Measurements from ENCODE around the gene SLC25A47.
"Not testable (repeated sequence)": the region's sequence is repeated elsewhere in the genome, so short reads cannot be mapped to it uniquely, and the experiment has no call there.

SLC25A47 gene, protein sequence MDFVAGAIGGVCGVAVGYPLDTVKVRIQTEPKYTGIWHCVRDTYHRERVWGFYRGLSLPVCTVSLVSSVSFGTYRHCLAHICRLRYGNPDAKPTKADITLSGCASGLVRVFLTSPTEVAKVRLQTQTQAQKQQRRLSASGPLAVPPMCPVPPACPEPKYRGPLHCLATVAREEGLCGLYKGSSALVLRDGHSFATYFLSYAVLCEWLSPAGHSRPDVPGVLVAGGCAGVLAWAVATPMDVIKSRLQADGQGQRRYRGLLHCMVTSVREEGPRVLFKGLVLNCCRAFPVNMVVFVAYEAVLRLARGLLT

DNA sequence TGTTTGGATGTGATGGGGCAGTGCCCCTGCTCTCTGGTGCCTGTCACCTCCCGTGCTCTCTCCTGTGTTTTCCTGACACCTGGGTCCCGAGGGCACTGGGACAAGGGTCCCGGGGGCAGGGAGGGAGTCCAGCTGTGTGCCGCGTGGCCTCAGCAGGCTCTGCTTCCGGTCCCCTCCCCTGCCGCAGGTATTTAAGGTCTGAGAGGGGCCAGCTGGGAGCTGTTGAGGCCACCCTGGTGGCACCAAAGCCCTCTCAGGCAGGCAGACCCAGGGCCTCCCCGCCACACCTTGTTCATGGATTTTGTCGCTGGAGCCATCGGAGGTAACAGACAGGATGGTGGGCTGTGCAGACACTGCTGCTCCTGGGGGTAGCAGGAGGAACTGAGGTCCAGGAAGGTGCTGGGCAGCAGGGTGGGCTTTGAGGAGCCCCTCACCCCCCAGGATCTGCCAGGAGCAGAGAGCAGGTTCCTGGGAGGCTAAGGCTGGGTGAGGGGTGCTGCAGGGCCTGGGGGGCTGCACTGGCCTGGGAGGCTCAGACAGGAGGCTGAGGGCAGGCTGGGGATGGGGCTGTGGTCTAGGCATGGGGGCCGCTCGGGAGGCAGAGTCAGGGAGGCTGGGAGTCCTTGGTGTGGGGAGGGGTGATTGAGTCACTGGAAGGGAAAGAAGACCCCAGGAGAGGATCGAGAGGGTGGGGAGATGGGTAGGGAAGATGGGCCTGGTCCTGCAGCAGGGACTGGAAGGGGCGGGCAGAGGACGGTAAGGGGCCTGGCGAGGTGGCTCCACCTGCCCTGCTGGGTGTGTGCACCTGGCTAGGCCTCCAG, at the start of gene SLC25A47:
Gene SLC25A47 (plus strand): TSS at position 219 of the 821 bp plus-strand sequence. CDS start 76 bp downstream, at position 295.
- no peak for DNase-seq

DNA sequence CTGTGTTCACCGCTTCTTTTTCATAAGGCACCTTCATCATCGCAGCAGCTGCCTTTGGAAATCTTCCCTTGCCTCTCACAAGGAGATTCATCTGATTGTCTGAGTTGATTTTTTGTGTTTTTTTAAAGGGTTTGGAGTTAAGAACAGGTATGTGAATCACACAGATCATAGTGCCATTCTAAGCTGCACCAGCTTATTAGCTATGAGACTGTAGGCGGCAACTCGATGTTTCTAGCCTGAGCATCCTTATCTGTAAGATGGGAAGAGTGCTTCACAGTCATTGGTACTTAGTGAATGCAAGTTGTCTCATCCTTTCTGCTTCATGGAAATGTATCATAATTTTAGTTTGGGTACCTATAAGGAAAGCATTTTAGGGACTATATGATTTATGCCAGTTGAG, 48.9 kb upstream of the SLC25A47 start:
- no peak for DNase-seq

DNA sequence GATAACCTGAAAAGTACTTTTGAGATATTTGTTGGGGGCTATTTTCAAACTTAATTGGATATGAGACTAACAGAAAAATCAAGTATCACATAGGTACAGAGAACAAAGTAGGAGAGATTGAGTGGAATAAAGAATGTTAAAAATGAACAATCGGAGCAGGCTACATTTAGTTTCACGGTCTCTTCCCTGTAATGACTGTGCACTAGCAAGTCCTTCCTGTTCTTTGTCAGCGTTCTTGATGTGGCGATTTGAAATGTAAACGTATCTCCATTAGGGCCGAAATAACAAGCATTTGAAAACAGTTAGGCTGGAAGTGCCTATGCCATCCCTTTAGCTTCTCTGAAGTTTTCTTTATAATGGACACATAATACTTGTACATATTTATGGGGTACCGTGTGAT, 47.9 kb upstream of the SLC25A47 start:
- no peak for DNase-seq

DNA sequence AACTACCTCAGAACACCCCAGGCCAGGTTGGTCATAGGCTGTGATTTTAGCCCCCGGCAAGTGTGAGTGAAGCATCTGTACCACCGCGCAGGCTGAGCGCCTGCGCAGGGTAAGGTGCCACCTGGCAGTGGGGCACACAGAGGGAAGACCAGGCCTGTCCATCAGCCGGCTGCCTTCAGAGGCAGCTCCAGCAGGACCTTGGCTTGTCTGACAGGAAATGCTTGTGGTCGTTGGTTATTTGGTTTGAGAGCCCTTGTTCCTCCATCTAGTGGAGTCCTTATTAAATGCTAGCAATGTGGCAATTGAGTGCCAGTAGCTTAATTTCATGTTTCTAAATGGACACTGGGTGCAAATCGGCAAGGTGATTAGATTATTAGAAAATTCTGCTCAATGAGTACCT, 44.4 kb upstream of the SLC25A47 start:
- DNase-seq = peak; percentile 65

DNA sequence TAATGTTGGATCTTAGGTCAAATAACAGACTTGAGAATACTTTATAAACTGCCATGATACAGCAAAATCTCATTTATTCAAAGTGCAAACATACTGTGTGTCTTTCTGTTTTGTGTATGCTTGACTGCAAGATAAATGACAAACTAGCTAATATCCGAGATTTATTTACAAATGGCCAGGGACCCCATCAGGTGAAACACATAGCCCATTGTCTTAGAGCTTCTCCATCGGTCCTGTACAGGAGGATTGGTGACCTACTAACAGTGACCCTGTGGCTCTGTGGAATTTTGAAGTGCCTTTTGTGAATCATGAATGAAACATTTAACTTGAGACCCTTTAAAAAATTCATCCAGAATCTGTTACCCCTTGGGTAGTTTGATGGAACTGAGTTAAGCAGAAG, 44.0 kb upstream of the SLC25A47 start:
- DNase-seq = no peak

DNA sequence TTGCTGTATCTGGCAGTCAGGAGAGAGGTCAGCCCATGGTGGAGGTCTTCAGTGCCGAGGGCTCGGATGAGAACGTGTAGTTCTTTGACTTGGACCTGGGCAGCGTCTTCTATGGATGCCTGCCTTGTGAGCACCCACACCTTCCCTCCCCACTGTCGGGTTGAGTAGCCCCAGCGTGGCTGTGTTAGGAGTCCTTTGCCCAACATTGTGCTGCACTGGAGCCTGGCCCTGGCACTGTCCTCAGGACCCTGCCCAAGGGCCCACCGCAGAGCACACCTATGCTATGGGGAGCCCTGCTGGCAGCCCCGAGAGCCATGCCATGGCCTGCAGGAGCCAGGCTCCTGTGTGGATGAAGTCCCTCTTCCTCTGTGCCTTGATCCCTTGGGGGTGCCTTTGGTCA, 43.6 kb upstream of the SLC25A47 start:
- DNase-seq = no peak

DNA sequence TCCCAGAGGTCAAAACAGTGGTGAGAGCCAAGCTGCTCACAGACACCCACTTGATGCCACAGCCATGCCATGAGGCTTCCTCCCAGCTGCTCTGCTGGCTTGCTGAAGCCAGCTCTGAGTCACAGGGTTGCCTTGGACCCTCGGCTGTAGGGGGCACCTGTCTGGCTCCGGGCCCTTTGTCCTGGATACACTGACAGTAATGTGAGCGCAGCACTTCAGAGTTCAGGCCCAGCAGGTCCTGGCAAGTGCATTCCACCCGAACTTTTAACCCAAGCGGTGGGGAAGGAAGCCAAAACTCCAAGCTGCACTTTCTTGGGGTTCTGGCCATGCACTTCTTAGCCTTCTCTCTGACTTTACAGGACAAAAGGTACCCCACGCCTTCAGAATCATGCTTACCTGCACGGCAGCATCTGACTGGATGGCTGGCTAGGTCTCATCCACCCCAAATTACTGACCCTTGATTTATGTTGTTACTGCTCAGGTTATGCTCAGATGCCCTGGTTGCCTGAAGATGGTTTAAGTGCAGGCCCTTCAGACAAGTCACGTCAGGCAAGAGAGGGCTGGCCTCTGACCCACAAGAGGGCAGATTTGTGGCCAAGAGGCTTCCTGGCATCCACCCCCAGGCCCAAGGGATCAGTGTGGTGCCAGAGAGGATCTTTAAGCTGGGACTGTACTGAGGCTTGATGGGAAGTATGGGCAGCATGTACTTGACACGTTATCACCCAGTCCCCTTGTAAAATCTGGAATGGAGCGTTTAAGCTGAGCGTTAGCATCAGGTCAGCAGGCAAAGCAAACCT, 41.7 kb upstream of the SLC25A47 start:
- DNase-seq = no peak

DNA sequence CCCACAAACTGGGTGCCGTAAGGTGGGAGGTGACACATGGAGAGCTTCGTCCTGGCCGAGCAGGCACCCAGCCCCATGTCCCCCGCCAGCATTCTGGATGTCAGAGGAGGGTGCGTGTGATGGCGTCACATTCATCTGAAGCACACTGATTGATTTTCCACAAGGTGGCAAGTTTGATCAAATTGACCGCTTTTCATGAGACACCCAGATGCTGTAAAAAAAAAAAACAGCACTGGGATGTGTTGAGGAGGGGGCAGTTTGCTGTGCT, 41.1 kb upstream of the SLC25A47 start:
- no peak for DNase-seq

DNA sequence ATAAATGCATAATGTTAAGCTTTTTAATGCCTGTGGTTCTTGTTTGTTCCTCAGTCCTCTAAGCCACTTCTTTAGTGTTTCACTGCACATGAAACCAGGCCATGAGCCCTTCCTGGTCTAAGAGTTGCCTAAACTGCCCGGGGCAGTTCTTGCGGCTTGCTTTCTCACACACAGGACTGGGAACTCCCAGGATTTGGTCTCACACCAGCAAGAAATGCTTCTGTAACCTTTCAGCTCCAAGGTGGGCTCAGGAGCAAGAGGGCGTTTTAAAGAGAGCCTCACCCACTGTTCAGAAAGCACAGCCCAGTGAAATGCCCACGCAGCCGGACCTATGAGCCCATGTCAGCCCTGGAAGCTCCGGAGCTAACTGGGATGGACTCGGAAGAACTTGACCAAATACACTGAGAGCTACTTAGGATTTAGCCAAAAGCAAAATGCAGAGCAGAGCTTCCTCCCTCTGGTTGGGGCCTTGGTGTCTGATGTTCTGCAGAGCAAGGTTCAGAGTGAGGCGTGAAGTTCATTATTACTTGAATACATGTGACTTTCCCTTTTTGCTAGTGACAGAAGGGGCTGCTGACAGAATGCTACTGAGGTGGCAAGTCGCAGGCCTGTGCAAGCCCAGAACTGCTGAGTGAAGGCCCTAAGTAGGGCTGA, 40.2 kb upstream of the SLC25A47 start:
- no peak for DNase-seq

DNA sequence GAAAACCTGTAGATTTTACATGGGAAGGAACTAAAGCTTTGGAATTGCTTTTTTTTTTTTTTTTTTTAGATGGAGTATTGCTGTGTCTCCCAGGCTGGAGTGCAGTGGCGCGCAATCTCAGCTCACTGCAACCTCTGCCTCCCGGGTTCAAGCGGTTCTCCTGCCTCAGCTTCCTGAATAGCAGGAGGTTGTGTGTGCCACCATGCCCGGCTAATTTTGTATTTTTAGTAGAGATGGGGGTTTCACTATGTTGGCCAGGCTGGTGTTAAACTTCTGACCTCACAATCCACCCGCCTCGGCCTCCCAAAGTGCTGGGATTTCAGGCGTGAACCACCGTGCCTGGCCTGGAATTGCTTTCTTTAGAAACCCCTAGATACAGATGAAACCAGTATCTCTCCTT, 39.7 kb upstream of the SLC25A47 start:
- not testable (repeated sequence) for DNase-seq

DNA sequence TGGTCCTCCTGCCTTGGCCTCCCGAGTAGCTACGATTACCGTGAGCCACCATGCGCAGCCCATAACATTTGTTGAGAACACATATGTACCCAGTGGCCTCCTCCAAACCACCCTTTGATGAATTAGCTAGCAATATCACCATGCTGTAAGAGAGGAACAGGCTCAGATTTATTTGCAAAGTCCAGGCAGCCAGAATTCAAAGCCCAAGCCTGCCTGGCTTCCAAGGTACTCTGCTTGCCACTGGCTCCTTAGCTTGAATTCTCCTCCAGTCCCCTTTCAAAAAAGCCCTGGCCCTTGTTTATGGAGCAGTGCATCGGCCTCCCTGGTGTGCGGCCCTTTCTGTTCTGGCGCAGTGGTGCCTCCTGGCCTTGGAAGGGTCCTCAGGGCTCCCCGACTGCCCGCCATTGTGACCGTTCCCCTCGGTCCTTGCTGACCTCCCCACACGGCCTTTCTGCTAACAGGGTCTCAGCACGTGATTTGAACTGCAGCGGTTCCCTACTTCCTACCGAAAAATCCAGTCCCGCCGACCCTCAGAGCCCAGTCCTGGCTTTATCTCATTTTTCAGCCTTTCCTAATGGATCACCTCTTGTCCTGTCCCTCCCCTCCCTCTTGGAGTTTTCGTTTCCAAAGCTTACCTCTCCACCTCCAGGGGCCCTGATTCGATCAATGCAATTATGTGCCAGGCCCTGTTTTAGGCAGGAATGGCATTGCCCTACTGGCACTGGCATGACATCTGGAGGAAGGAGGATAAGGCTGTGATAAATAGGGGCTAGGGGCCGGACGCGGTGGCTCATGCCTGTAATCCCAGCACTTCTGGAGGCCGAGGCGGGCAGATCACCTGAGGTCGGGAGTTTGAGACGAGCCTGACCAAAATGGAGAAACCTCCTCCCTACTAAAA, 38.9 kb upstream of the SLC25A47 start:
- no peak for DNase-seq

DNA sequence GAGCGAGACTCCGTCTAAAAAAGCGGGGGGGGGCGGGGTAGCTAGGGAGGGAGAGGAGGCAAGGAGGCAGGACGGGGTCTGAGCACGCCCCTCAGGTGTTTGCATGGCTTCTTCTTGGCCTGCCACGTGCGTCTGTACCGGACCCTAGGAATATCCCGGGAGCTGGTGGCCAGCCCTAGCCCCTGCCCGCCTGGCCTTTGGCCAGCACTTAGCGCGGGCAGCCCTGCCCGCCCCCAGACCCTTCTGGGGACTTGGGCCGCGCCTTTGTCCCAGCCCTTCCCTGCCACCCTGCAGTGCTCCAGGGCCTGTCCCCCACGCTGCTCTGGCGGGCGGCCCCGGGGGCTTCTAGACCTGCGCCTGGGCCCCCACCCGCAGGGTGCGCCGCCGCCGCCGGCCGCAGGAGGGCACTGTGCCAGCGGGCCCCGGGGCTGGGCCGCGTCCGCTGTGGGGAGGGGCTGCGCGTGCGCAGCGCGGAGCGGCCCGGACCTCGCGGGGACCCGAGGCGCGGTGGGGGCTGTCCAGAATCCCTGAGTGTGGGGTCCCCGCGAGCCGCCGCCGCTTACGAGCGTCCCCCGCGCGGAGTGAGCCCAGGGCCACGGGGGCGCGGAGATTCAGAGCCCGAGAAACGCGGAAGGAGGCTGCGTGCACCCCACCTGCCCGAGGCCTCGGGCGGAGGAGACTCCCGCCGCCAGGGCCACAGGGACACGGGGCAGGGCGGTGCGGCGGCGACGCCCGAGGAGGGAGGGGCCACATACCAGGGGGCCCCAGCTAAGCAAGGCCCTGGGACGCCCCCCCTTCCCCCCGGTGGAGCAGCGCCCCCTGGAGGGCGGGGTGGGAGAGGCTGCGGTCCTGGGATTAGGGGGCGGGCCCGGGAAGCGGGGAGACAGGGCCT, 37.9 kb upstream of the SLC25A47 start:
- peak; percentile 59 for DNase-seq

DNA sequence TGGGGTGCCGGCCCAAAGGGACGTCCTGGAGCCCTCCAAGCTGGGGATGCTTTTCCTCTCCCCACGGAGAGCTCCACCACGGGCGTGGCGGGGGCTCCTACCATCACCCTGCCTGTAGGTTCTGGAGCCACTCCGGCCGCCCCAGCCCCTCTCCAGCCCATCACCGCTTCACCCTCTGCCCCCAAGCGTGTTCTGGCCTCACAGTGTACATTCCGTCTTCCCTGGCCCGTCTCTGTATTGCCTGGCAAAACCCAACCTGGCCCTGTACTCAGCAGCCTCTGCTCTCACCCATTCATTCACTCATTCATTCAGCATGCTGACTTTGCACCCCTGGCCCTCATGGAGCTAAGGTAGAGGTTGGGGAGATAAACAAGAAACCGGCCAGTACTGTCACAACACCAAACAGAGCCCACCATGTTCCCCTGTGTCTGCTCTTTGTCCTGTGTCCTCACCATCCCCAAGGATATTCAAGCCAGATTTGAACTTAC, 37.2 kb upstream of the SLC25A47 start:
- no peak for DNase-seq

DNA sequence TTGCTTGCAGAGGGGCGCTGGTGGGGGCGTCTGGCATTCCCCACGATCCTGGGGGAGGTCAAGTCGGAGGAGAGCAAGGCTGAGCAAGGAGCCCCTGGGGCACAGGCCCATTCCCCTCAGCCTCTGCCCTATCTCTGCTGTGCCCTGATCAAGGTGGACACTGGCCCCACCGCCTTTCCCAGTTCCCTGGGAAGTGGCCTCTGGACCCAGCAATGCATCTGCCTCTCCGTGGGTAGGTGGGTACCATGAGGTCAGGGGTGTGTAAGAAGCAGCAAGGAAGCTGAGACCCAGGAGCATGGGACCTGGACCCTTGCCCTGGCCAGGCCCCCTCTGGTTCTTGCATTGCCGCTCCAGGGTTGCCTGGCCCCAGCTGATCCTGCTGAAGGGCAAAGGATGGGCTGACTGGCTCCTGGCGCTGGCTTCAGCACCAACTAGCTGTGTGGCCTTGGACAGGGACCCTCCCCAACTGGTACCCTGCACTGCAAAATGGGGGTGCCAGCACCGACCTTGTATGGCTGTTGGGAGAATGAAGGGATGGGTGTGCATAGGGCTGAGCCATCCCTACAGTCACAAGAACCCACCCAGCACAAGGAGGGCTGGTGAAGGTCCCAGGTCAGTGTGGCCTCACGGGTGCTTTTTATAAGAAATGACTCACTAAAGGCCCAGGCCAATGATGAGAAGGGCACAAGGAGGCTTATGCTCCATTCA, 36.5 kb upstream of the SLC25A47 start:
- no peak for DNase-seq

DNA sequence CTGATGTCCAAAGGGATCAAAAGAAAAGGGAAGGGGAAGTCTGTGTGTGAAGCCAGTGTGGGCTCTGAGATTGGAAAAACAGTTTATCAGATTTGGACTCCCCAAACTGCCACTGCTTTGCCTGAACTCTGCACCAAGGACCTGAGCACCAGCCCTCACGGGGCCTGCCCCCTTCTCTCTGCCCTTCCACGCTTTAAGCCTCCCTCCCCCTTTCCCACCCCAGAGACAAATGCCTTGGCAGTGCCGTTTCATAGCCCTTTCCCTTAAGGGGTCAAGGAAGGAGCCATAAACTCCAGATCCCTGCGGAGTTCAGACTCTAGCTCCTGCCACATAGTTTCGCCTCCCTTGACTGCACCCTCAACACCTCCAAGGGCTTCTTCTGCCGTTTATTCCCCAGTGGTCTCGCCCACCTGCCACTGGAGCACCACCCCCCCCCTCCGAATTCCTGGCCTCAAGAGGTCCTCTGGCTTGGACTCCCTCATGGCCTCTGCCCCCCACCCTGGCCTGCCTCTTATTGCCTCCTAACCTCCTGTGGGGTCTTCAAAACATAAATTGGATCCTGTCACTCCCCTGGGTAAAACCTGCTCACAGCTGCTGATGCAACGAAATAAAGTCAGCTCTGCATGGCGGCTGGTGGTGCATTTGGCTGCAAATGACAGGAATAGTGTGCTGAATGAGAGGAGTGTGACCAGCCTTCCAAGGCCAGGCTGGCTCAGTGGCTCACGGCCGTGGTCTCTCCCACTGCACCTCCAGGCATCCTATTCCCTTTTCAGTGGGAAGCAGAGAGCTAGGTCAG, 35.7 kb upstream of the SLC25A47 start:
- no peak for DNase-seq

DNA sequence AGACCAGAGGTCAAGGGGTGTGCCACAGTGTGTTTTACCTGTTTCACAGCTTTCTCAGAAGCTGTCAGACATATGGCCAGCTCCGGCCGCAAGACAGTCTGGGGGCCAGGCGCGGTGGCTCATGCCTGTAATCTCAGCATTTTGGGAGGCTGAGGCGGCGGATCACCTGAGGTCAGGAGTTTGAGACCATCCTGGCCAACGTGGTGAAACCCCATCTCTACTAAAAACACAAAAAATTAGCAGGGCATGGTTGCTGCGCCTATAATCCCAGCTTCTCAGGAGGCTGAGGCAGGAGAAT, 35.2 kb upstream of the SLC25A47 start:
- DNase-seq = not testable (repeated sequence)

DNA sequence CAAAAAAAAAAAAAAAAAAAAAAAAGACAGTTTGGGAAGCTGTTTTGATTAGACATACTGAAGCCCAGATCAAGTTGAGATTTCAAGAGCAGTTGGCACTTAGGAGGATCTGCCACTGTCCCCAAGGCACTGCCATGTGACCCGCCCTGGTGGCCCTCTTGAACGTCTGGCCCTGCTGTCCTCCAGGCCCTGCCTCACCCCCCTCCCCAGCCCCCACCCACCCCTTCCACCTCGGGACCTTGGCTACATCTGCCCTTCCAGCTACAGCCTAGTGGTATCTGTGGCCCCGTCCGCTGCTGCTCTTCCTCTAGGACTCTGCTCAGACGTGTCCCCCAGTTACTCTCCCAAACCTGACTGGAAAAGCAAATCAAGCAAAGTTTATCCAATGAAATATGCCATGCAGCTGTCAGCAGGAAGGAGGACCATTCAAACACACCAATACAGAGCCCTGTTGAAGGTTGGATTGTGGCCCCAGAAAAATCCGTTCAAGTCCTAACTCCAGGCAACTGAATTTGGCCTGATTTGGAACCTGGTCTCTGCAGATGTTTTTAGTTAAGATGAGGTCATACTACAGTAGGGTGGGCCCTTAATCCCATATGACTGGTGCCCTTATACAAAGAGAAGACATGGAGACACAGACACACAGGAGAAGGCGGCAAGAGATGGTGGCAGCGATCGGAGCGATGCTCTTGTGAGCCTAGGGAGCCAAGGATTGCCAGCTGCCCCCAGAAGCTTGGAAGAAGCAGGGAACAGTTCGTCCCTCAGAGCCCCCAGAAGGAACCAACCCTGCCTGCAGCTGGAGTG, 34.6 kb upstream of the SLC25A47 start:
- no peak for DNase-seq

DNA sequence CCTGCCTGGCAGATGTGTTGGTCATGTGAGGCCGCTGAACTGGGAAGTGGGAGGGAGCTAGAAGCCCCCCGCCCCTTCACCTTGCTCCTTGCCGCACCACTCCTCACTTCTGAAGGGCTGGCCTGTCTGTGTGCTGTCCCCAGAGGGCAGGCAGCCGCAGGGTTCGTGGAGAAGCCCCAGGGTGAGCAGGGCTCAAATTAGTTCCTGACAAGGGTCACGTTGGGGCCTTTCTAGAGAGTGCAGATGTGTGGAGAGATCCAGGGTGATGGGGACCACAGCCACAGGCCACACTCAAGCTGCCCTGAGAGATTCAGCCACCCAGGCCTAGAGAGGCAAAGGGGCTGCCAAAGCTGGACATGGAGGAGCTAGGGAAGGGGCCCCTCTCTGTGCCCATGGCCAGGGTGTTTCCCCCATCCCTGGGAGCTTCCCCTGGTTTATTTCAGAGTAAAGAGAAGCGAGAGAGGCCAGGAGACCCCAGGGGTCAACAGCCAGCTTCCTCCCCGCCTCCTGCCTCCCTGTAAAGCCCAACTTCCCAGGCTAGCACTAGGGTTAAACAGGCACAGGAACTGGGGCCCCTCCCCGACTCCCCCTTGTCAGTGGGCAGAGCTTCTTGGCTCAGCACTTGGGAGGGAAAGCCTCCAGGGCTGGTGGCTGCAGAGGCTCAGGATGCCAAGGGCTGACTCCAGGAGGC, 33.1 kb upstream of the SLC25A47 start:
- DNase-seq = no peak
